Measurements from ENCODE around the gene B3GALNT2. TPM values are rescaled to one million over a fixed set of nuclear protein-coding genes. Genes with fewer than 3 reads are reported as not detected.
"Not testable (repeated sequence)": the region's sequence is repeated elsewhere in the genome, so short reads cannot be mapped to it uniquely, and the experiment has no call there.

Gene B3GALNT2
- total RNA-seq = 24.2 and 31.0 TPM in 2 replicates

GRCh38 chr1:235504122-235504493, at the start of gene B3GALNT2:
TSS of gene B3GALNT2 (minus strand) at chr1:235504452. CDS start at chr1:235504252, 200 bp downstream.
- no peak for DNase-seq (ENCODE audit: extremely low read depth, low read depth, low spot score)

- no peak for DNase-seq (ENCODE audit: extremely low read depth, low read depth, low spot score)
Observed at GRCh38 chr1:235553112-235553551, 48.9 kb upstream of the B3GALNT2 start.

GRCh38 chr1:235552146-235552716, 48.0 kb upstream of the B3GALNT2 start:
- no peak for DNase-seq (ENCODE audit: extremely low read depth, low read depth, low spot score)

- no peak for DNase-seq (ENCODE audit: extremely low read depth, low read depth, low spot score)
Observed at GRCh38 chr1:235549351-235550139, 45.3 kb upstream of the B3GALNT2 start.

- DNase-seq (ENCODE audit: extremely low read depth, low read depth, low spot score) = not testable (repeated sequence)
Observed at GRCh38 chr1:235546369-235547155, 42.3 kb upstream of the B3GALNT2 start.

- DNase-seq (ENCODE audit: extremely low read depth, low read depth, low spot score) = no peak
Observed at GRCh38 chr1:235545292-235545930, 41.2 kb upstream of the B3GALNT2 start.

DNA sequence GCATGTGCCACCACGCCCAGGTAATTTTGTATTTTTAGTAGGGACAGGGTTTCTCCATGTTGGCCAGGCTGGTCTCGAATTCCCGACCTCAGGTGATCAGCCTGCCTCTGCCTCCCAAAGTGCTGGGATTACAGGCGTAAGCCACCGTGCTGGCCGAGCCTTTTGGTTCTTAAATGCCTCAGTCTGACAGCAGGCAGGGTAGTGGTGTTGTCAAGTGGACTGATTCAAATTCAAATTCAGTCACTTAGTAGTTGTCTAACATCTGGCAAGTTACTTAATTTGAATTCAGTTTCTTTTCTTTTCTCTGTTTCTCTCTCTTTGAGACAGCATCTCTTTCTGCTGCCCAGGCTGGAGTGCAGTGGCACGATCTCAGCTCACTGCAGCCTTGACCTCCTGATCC, 38.6 kb upstream of the B3GALNT2 start:
- not testable (repeated sequence) for DNase-seq (ENCODE audit: extremely low read depth, low read depth, low spot score)

- no peak for DNase-seq (ENCODE audit: extremely low read depth, low read depth, low spot score)
Observed at GRCh38 chr1:235533476-235534168, 29.4 kb upstream of the B3GALNT2 start.

GRCh38 chr1:235532360-235532759, 28.1 kb upstream of the B3GALNT2 start:
- DNase-seq (ENCODE audit: extremely low read depth, low read depth, low spot score) = no peak

DNA sequence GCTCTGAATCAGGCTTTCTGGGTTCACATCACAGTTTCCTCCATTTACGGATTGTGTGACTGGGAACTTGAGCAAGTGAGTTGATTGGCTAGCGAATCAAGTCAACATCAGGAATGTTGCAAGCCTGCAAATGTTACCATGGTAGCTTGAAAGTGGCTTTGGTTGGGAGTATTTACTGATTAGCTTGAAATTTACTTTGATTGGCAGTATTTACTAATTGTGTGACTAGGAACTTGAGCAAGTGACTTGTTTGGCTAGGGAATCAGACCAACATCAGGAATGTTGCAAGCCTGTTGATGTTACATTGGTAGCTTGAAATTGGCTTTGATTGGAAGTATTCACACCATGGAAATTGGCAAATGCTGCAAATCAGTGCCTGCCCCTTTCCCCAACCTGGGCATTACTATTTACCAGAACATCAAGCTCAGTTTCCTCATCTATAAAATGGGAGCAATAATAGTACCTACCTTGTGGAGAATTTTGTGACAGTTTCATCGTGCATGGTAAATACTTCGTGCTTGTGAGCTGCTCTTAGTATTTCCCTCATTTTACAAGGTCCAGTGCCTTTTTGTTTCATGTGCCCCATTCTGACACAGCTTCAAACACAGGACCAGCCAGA, 23.1 kb upstream of the B3GALNT2 start:
- no peak for DNase-seq (ENCODE audit: extremely low read depth, low read depth, low spot score)

- DNase-seq (ENCODE audit: extremely low read depth, low read depth, low spot score) = no peak
Observed at GRCh38 chr1:235525314-235525713, 21.1 kb upstream of the B3GALNT2 start.

- no peak for DNase-seq (ENCODE audit: extremely low read depth, low read depth, low spot score)
Observed at GRCh38 chr1:235516862-235517446, 12.7 kb upstream of the B3GALNT2 start.

GRCh38 chr1:235515844-235516512, 11.7 kb upstream of the B3GALNT2 start:
- no peak for DNase-seq (ENCODE audit: extremely low read depth, low read depth, low spot score)

DNA sequence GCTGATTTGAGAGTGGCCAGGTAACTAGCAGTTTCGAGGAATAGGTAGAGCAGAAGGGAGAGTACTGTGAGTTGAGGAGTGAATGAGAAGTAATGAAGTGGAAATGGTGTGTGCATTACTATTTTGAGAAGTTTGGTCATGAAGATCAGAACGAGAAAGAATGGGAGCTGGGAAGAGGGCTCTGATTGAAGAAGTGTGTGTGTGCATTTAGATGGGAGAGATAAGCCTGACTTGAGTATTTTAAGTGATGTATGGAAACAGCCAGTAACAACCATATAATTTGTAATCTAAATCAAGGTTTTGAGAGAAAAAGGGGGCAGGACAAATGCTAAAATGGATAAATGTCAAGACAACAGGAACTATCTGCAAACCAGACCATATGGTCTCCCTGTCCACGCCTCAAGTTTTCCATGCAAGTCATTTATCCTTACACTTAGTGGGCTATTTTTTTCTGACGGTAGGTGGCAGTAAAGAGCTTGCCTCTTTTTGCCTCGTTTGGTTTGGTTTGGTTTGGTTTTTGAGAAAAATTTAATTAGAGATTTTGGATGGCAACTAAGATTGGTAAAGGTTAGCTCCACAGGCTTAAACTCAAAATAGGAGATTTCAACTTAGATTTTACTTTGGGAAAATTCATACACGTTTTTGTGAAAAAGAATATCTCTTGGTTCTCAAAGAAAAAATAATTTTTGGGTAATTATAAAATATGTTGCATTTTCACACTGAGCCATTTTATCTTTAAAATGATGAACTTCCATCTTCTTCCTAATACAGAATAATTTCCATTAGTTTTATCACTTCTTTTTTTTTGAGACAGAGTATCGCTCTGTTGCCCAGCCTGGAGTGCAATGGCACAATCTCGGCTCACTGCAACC, 9.5 kb upstream of the B3GALNT2 start:
- no peak for DNase-seq (ENCODE audit: extremely low read depth, low read depth, low spot score)

DNA sequence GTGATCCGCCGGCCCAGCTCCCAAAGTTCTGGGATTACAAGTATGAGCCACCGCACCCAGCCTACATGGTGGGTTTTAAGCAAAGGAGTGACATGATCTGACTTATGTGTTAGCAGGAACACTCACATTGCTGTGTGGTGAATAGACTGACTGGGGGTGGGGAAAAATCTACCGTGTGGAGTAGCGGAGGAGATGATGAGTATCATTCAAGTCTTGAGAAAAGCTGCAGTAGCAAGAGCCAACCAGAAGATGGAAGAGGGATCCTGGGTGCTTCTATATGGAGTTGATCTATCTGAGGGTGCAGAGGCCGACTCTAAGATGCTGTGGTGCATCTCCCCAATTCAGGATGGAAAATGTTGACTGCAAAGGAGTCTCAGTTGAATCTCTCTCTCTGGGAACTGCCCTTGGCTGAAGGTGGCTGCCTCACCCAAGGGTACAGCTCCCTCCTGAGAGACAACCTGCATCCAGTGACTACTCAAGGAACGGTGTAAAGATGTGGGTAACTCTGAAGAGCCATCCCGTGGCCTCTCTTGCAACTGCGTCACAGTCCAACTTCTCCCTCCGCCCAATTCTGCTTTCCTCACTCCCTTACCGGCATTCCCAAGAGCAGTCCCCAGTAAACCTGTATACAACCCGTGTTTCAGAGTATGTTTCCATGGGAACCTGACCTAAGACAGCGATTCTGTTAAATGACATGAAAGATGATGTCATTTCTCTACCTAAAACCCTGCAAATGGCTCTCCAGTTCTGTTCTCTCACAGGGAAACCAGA, 7.4 kb upstream of the B3GALNT2 start:
- no peak for DNase-seq (ENCODE audit: extremely low read depth, low read depth, low spot score)

DNA sequence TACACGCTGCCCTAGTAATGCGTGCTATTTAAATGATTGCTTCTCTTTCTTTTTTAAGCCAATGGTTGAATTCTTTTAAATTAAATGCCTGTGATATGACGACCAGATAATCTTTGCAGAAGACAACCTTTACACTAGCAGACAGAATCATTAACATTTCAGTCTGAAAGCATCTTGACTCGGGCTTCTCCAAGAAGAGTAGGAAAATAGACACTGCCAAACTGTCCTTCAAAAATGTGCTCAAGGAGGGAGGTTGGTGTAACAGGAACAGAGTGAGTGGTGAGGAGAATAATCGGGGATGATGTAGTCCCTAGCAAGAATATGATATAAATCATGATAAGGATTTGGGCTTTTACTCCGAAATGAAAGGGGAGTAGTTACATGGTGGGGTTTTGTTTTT, 6.6 kb upstream of the B3GALNT2 start:
- DNase-seq (ENCODE audit: extremely low read depth, low read depth, low spot score) = no peak

GRCh38 chr1:235507623-235508022, 3.4 kb upstream of the B3GALNT2 start:
- no peak for DNase-seq (ENCODE audit: extremely low read depth, low read depth, low spot score)
